ENCODE data around the gene MRPL53.

Gene MRPL53

GRCh38 chr2:74430502-74430901, 42.0 kb downstream of the MRPL53 start:
- no peak for TF ChIP-seq CTCF (IDR thresholded peaks at IDR 0.05; ENCODE audit: low read depth, low read length, missing control alignments)
- H3K36me3 ChIP-seq (replicated peaks), result peaks cover 32% of the 10 kb centered on the region
- in situ Hi-C loops (cut with HindIII; ENCODE audit: low pct_ligation_motif_present, low sequenced_read_pairs), result no loop called here
- no peak overlapping the region for H3K4me3 ChIP-seq (ENCODE audit: low read depth, low read length)
- no peaks in the 10 kb centered on the region for H3K27me3 ChIP-seq (replicated peaks)
- no peak for DNase-seq
- H3K27ac ChIP-seq, result no peak overlapping the region

DNA sequence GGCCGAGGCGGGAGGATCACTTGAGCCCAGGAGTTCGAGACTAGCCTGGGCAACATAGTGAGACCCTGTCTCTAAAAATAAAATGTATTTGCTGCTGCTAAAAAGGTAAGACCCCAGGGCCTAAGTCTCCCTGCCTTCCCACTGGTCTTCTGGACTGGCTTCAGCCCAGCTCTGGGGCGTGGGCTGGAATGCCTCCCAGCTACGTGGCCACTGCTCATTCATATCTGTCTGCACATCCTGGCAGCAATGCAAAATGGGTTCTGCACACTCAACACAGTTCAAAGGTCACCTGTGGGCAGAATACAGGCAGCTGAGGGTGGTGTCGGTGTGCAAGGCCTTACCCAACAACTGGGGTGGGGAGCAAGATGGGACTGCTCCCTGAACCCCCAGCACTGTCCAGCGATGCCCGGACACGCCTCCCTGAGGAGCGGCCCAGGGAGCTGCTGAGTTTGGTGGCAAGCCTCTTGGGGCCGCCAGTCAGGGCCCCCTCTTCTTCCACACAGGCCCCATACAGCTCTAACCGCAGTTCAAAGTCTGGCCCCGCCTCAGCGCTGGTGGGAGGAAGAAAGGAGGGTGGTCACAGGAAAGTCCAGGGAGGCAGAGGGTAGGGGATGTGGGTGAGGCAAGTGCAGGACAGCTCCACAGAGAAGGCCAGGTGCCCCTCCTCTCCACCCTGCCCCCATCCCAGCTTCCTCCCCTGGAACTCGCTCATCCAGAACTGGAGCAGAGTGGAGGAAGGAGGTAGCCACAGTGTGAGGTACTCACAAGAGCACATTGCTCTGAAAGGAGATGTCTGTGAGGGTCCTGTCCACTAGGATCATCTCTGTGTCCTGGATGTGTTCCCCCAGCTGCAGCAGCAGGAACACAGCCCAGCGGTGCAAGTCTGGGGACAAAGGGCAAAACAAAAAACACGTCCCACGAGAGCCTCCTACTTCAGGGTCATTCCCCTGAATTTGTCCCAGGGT, 42.7 kb downstream of the MRPL53 start:
- in situ Hi-C loops (cut with HindIII; ENCODE audit: low pct_ligation_motif_present, low sequenced_read_pairs), result no loop called here
- no peak overlapping the region for H3K4me3 ChIP-seq (ENCODE audit: low read depth, low read length)
- H3K27ac ChIP-seq, result no peak overlapping the region
- TF ChIP-seq CTCF (IDR thresholded peaks at IDR 0.05; ENCODE audit: low read depth, low read length, missing control alignments), result no peak
- no peak for DNase-seq
- H3K27me3 ChIP-seq (replicated peaks), result no peaks in the 10 kb centered on the region
- H3K36me3 ChIP-seq (replicated peaks), result peaks cover 37% of the 10 kb centered on the region

DNA sequence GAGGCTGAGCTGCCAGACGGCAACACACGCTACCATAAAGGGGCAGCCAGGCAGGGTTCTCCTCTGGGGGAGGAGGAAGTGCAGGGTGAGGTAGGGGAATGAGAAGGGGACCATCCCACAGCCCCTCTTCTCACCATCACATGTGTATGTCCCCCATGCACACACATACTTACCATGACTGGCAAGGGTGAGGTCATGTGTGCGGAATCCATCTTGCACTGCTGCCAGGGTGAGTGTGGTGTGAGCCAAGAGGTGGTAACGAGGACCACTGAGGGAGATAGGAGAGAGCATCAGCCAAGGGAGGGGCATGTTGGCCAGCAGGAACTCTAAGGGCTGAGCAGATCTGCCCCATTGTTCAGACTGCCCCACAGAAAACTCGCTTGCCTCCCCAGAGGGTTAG, 43.8 kb downstream of the MRPL53 start:
- no peaks in the 10 kb centered on the region for H3K27me3 ChIP-seq (replicated peaks)
- peaks cover 37% of the 10 kb centered on the region for H3K36me3 ChIP-seq (replicated peaks)
- in situ Hi-C loops (cut with HindIII; ENCODE audit: low pct_ligation_motif_present, low sequenced_read_pairs), result no loop called here
- no peak for DNase-seq
- H3K4me3 ChIP-seq (ENCODE audit: low read depth, low read length), result no peak overlapping the region
- H3K27ac ChIP-seq, result no peak overlapping the region
- no peak for TF ChIP-seq CTCF (IDR thresholded peaks at IDR 0.05; ENCODE audit: low read depth, low read length, missing control alignments)

GRCh38 chr2:74427551-74427950, 44.9 kb downstream of the MRPL53 start:
- Histone ChIP-seq H3K27ac (no peak overlapping the region), H3K36me3 (replicated peaks) (peaks cover 37% of the 10 kb centered on the region), H3K4me3 (ENCODE audit: low read depth, low read length) (no peak overlapping the region), H3K27me3 (replicated peaks) (no peaks in the 10 kb centered on the region)
- no peak for DNase-seq
- TF ChIP-seq CTCF (IDR thresholded peaks at IDR 0.05; ENCODE audit: low read depth, low read length, missing control alignments), result no peak
- in situ Hi-C loops (cut with HindIII; ENCODE audit: low pct_ligation_motif_present, low sequenced_read_pairs), result no loop called here

DNA sequence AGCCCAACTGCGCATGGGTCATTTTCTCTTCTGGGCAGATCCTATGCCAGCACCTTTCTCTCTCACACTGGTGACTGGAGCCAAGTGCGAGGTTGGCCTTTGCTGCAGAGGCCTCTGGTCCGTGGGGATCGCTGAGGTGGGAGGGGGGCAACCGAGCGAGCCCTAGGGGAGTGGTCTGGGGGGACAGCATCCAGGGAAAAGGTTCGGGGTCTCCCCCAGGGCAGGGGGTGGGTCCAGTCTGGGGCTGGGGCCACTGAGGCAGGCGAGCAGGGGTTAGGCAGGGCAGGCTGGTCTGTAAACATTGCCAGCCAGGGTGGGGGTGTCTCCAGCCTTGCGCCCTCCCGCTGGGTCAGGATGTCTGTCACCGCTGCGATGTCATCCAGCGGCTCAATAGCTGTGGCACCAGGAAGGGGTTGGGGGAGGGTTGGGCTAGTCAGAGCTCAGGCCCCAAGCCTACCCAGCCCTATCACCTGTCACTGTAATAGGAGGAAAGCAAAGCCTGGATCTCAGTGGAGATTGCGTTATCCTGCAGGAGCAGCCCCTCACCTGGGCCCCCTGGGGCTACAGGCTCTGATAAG, 46.2 kb downstream of the MRPL53 start:
- peaks cover 35% of the 10 kb centered on the region for H3K36me3 ChIP-seq (replicated peaks)
- DNase-seq, result no peak
- in situ Hi-C loops (cut with HindIII; ENCODE audit: low pct_ligation_motif_present, low sequenced_read_pairs), result no loop called here
- TF ChIP-seq CTCF (IDR thresholded peaks at IDR 0.05; ENCODE audit: low read depth, low read length, missing control alignments), result no peak
- H3K27me3 ChIP-seq (replicated peaks), result no peaks in the 10 kb centered on the region
- H3K27ac ChIP-seq, result no peak overlapping the region
- no peak overlapping the region for H3K4me3 ChIP-seq (ENCODE audit: low read depth, low read length)
